Measurements from ENCODE around the gene SEC16B.

The SEC16B gene

DNA sequence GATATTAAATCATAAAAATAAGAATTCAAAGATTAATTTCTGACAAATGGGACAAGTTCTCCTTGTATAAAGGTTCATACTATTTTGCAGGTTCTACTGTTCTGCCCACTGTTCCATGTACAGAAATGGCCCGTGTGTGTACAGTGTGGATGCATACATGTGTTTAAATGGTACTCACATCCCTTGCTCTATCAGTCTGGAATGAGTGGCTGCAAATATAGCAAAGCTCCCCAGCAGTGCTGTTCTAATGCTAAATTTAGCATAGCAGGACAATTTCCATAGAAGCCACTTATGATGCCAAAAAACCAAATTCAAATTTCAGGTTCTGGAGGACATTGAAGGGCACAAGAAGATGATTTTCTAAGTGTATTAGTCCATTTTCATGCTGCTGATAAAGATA is 9.4 kb upstream of the SEC16B start:
- DNase-seq (ENCODE audit: low read depth in 2 of 2), result no peak

DNA sequence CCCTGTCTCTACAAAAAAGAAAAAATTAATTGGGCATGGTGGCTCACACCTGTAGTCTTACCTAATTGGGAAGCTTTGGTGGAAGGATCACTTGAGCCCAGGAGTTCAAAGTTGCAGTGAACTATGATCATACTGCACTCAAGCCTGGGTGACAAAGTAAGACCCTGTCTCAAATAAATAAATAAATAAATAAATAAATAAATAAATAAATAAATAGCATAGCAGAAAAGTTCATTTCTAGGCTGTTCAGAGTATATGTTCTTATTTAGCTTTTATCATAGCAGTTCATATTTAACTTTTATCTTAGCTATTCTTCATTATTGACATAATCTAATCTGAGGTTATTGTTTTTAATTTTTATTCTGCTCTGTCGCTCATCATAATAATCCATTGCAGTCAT is 8.7 kb upstream of the SEC16B start:
- DNase-seq (ENCODE audit: low read depth in 2 of 2), result no peak

DNA sequence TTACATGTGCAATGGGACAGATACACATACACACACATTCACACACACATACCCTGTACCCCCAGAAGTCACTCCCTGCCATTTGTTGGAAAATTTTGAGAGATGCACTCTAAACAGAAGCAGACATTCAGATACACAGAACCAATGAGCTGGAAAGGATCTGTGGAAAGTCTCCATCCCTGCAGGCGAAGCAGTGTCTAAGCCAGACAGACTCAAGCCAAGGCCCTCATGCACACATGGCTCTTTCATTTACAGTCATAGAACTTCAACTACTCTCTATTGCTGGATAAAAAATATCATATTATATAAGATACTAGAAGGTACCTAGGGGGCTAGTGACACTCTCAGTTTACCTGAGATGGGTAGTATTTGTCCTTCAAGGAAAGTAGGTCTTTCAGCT is 7.3 kb upstream of the SEC16B start:
- no peak for DNase-seq (ENCODE audit: low read depth in 2 of 2)

DNA sequence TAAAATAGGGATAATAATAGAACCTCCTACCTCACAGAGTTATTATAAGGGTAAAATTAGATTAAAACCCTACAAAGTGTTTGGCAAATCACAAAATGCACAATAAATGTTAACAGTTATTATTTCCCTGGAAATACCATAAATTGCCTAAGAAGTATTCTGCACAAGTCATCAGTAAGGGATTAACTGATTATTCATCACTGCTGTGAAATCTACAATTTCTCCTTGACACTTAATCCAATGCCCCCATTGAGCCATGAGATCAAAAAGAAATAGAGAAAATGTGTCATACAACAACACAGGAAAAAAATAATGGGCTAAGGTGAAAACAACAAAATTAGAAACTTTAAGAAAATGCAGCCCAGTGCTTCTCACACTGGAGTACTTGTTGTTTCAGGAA is 6.7 kb upstream of the SEC16B start:
- DNase-seq (ENCODE audit: low read depth in 2 of 2), result no peak

DNA sequence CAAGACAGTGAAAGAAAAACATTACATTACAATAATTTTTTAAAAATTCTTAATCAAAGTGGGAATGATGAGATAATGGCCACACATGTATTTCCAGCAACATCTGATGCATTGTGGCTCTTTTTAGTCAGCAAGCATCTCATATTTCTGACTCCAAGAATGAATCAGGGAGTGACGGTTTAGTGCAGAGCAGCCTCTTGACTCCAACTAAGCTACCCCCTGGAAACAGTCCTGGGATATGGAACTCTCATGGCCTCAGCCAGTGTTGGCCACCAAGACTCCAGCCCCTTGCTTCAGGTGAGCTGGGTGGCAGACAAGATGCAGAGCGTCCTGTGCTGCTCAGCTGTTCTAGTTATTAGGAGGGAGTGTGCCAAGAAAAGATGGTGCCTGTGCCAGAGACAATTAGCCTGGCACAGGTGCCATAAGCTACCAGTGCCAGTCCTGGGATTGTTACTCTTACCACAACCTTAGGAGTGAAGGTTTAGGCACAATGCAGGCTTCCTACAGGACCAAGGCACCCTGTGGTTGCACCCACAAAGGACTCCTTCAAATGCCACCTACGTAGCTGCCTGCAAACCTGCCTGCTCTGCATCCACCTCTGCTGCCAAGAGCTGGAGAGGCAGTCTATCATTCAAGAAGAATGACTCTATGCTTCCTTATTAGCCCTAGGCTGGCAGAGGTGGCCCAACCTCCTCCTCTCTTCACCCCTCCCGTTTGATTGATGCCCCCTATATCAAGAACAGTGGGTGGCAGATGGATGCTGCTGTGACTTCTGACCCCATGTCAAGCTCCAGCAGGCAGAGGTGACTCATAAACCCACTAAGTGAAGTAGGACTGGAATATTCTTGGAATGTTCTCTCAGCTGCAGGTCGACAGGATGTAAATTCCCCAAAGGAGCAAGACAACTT is 6.0 kb upstream of the SEC16B start:
- DNase-seq (ENCODE audit: low read depth in 2 of 2), result no peak

DNA sequence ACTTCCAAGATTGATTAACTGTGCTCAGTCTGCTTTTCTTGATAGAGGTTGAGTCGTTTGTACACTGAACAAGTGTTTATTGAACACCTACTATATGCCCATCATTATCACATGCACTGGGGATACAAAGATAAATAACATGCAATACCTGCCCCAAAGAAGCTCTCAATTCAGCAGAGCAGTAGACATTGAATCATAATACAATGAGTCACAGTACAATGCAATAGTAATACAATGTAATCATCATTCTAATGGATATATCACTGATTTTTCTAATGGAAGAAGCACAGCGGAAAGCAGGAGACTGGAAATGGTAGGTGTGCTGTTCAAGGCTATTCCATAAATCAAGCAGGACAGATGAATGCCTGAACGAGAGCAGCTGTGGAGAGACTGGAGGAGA is 3.7 kb upstream of the SEC16B start:
- no peak for DNase-seq (ENCODE audit: low read depth in 2 of 2)

DNA sequence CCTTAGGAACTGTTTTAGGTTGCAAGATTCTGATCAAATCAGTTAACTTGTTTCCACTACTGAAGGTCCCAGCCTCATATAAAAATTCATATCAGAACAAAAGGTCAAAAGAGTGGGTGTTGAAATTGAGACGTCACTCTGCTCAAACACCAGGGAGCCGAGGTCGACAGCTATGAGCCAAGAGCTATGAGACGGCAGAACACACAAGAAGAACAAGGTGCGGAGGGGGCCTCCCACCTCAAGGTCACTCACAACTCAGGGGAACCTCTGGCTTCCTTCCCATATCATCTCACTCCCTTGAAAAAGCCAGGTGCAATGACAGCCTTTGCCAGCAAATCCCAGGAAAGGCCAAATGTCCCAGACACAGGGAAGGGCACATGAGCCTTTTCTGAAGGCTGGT is 749 bp downstream of the SEC16B start:
- no peak for DNase-seq (ENCODE audit: low read depth in 2 of 2)

DNA sequence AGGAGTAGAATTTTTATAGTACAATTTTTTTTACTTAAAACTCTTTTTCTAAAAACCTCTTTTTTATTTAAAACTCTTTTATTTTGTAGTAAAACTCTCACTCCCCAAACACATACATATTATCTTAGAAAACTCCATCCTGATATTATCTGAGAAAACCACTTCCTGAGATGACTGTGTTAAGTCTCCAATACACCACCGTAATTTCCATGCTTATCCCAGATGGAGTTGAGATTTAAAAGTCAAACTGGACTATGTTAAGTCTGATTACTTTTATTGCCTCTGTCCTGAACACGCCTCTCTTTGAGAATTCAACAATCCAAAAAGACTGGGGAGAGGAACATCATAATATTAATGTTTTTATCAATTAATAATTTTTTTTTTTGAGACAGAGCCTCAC is 3.7 kb downstream of the SEC16B start:
- DNase-seq (ENCODE audit: low read depth in 2 of 2), result no peak

DNA sequence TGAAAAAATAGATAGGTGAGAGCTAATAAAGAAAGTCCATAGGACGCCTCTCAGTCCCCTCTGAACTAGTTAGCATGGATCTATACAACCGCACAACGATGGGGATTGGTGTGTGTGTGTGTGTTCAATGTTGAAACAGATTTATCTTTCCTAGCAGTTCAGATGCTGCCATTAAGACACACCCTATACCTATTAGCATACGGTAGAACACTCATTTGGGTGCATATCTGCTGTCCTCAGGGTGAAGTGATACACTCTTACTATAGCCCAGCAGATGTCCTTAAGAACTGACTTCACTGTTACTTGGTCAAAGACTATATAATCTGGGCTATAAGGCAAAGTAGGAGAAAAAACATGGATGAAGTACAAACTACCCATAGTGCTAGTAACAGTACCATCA is 4.6 kb downstream of the SEC16B start:
- no peak for DNase-seq (ENCODE audit: low read depth in 2 of 2)

DNA sequence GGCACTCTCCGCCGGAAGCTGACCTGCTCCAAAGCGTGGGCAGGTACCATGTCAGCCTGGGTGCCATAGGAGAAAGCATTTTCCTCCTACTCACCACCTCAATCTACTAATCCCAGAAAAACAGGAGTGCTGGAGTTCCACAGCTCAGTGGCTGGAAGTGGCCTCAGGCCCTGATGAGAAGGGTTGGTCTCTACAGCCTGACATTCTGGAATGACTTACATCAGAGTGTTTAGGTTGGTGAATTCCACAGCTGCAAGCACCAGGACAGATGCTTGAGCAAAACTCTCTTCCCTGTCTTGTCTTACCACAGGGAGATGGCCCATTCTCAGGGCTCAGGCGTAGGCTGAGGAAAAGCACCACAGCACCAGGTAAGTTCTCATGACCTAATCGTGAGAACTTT is 5.5 kb downstream of the SEC16B start:
- no peak for DNase-seq (ENCODE audit: low read depth in 2 of 2)

DNA sequence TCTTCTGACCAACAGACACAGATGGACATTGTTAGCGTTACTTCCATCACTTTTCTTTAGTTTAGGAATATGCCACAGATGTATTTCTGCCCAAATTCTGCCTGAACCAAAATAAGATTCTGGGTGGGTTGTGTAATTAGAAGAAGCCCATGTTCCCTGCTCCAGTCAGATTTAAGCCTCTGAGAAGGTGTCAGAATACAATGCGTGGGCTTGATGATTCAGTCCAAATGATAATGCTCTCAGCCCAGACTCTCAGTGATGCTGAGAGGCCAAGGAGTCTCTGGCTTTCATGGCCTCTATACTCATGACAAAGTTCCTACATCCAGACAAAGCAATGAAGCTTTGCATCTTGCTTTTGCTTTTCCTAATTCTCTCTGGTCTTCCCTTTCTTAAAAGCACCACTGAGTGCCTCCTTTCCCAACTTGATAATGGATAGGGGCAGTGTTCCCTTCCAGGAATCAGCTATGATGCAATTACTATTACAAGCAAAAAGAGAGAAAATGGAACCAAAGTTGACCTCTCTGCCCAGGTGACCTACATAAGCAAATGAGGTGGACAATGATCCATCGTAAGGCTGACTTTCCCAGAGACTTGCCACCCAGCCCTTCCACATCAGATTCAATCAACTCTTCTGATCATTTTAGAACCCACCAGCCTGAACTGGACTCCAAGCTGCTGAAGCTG is 8.8 kb downstream of the SEC16B start:
- no peak for DNase-seq (ENCODE audit: low read depth in 2 of 2)

DNA sequence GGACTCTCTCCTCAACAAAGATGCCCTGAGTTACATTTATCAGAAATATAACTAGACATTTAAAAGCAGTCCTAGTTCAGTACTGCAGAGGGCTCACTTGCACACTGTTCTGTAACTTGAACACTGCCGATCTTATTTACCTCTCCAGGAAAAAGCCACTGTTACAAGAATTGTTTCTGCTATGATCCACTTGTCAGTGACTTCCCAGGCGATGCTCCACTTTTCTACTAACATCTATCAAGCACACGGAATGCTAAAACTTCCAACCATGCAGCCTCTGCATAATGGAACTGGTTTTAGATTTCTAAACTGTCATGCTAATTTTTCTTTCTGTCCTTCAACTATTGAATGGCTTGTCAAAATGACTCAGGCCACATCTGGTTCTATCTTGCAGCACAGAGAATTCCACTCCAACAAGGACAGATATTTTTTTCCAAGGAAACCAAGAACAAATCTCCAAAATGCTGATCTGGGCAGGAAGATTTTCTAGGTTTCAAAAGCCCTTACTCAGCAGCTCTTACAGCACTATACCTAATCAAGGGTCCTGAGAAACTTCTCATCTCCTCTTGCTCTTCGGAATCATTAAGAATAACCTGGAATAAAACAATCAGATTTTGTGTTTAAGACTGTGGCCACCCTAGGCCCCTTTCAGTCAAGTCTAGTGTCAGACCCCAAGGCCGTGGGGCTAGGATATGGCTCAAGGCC is 9.9 kb downstream of the SEC16B start:
- DNase-seq (ENCODE audit: low read depth in 2 of 2), result no peak

DNA sequence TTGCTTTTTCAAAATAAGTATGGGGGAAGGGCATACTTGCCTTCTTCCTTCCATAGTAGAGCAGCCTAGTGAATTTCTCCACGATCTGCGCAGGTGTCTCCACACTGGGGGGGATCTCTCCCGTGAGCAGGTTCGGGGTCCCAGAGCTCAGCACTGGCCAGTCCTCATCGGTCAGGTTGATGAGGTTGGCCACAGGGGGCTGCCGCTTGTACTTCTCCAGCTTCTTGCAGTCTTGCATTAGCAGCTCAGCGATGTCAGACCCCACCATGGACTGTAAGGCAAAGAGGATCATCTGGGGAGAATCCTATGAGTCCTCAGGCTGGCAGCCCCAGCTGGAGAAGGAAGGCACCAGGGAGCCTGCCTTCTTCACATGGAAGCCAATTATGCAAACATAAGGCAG is 11.8 kb downstream of the SEC16B start:
- no peak for DNase-seq (ENCODE audit: low read depth in 2 of 2)

DNA sequence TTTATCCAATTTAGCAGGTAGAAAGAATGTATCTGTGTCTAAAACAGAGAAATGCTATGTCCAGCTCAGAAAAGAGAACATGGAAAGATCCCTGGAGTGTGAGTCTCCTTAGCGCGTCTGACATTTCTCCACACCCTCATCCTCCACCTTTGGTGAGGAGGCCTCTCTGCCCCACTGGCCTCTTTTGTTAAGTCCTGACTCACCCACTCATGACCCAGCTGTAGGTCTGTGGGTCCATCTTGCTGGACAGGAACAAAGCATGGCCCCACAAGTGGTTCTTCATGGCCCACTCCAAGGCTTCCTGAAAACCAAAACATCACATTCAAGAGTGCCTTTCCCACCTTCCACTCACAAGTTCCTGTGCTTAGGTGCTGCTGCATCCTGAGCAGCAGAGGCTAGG is 15.8 kb downstream of the SEC16B start:
- no peak for DNase-seq (ENCODE audit: low read depth in 2 of 2)

DNA sequence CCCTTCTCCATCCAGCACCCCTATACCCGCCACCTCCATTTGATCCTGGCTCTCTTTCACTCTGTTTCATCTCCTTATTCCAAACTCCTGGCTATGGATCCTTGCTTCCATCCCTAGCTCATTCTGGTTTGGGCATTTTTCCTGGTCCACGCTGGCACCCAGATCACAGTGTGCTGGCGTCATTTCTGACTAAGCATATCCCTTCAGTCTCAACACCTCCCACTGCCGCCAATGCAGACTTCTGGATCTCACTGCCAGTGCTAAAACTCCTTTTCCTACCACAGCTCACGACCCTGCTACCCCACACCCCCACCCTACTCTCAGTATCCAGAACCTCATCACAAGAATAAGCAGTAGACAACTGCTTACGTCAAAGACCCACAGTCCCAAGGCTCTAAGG is 16.3 kb downstream of the SEC16B start:
- no peak for DNase-seq (ENCODE audit: low read depth in 2 of 2)

DNA sequence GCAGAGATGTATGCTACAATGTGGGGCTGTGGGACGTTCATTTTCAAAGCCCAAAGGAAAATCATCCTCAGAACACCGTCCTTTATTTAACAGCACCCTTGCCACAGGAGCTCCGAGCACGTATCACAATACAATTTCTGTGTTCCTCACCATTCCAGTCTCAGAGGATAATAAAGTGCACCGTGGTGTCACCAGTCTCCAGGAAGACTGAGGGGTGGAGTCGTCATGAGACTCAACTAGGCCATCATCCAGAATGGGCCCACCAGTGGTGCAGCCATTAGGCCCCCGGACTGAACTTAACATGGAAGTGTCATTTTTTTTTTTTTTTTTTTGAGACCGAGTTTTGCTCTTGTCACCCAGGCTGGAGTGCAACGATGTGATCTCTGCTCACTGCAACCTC is 17.2 kb downstream of the SEC16B start:
- no peak for DNase-seq (ENCODE audit: low read depth in 2 of 2)

DNA sequence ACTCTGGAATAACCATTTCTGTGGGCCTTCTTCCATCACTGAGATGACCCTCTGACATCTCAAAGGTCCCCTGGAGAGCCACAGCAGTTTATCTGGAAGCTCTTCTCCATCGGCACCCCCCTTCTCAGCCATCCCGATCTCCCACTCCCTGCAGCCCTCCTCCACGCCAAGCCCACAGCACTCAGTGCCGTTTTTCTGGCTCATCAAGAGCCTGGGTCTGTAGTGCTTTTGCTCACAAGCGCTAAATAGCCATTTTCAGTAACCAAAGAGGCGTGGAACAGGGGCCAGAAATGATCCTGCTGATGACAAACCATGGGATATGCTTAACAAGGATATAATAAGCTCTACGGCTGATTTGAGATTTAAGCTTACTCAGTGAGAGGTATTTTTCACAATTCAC is 17.6 kb downstream of the SEC16B start:
- DNase-seq (ENCODE audit: low read depth in 2 of 2), result no peak

DNA sequence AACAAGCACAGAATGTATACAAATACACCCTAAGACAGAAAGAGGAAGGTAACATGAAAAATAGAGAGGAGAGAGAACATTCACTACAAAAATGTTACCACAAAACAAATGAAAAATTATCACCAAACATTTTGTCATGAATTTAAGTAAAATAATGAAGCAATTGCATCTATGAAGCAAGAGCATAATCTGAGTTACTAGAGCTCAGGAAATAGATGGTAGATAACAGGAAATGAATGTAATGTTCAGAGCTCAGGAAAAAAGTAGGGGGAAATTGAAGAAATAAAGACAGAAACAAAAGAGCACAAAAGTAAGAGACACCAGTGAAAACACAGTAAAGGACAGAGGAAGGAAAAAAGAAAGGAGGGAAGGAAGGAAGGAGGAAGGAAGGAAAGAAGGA is 19.4 kb downstream of the SEC16B start:
- no peak for DNase-seq (ENCODE audit: low read depth in 2 of 2)

DNA sequence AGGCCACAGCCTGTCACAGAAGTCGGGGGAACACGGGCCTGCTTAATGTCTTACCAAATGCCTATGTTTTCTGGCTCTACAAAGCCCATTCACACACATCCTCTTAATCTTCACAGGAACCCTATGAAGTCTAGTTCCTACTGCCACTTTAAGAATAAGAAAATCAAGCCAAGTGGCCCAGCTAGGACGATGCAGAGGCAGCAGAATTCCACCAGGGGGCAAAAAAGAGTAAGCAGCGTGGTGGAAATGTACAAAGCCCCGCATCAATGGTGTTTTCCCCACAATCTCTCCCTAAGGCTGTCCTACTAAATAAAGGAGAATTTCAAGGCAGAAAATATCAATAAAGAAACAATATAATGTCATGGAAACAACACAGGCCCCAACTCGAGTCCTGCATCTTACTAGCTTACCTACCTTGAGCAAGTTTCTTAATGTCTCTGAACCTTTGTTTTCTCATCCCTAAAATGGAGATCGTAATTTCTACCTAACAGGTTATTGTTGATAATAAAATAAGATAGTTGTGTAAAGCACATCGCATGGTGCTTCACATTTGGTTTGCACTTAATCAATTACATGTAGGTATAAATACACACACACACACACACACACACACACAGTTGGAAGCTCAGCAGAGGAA is 21.4 kb downstream of the SEC16B start:
- no peak for DNase-seq (ENCODE audit: low read depth in 2 of 2)

DNA sequence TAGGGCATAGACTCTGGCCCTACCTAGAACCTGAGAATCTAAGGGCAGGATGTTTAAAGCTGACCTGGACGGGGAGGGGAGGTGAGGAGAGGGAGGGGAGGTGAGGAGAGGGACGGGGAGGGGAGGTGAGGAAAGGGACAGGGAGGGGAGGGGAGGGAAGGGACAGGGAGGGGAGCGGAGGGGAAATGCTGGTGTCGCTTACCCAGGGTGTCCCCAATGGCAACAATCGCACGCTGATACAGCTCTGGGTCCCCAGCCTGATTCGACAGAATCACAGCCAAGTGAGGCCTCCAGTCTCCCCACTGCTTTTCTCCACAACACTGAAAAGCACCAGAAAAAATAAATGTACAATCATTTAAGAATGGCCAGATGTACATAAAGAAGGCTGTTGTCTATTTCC is 22.2 kb downstream of the SEC16B start:
- DNase-seq (ENCODE audit: low read depth in 2 of 2), result no peak

DNA sequence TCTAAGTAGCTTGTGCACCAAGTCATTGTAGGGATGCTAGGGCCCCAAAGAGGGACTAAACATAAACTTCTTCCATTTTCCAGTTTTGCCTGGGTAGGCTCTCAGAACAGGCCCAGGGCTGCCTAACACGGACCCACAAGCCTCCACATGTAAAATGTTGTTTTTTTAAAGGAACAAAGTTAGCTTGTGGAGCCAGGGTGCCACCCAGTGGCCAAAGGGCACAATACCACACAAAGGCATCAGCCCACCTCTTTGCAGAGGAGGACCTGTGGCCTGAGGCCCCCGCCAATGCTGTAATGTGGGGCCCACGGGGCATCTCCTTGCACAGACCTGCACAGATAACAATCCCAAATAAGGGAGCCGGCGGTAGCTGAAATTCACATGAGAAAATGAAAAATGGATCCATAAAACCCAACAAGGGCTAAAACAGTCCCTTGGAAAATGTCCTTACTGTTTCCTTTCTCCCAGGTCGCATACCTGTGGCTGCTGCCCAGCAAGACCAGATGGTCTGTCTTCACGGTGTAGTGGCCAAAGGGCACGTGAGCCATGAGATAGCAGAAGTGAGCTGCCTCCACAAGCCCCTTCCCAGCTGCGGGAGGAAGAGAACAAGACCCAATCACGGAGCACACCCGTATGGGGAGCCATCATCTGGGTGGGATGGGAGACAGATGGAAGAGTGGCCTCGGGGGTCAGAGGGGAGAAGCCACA is 23.8 kb downstream of the SEC16B start:
- no peak for DNase-seq (ENCODE audit: low read depth in 2 of 2)

Data from stimulated activated CD8-positive, alpha-beta memory T cell treated with anti-CD3 and anti-CD28 coated beads, Interleukin-15, amount 100 ng/mL, for 48 hours (primary cell).